ENCODE data around the gene PDCD10.

Gene PDCD10

DNA sequence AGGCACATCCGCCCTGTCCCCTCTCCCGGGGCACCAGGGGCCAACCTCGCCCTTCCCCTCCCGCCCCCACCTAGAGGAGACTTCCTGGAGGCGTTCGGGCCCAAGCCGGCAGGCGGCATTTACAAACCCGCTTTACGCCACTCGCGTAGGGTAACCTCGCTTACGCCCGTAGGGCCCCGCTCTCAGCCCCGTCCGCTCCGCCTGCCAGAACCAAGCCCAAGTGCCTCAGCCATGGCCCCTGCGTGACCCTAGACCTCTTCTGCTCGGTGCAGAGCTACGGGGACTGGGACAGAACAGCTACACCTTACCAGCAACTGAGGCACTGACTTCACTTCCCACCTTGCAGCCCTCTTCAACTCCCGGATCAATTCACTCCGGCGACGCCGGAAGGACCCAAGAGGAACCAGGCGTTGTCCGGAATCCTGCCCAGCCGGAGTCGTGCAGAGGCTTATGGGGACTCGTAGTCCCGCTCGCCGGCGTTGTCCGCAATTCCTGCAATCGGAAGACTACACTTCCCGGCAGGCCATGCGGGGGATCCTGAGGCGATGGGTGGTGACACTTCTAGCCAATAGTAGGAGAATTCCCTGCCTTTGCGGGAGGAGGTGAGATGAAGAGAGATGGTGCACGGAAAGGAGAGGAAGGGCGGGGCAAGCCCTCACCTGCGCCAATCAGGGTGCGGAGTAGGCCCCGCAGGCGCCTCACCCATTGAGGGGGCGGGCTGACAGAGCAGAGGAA lies at the start of gene PDCD10:
Gene PDCD10, minus strand, starts transcription at position 395 of the 735 bp plus-strand sequence. CDS start 14,735 bp downstream, outside the sequence.
- peak; percentile 94 to 96 for DNase-seq

DNA sequence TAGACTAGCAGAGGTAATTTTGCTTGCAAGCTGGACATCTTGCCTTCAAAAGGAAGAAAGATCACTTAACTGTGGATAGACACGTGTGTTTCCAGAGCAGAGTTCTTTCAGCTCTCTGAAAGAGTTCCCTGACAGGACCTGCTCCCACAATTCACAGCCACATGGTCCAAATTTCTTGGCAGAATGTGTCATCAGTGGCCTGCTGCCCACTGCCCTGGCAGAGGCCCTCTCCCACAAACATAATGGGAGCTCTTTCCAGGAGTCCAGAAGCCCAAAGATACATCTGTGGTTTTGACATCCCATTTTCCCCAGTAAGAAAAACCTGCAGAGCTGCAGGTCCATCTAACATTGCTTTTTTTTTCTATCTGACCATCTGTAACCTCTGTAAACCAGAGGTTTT lies 49.1 kb upstream of the PDCD10 start:
- no peak for DNase-seq

DNA sequence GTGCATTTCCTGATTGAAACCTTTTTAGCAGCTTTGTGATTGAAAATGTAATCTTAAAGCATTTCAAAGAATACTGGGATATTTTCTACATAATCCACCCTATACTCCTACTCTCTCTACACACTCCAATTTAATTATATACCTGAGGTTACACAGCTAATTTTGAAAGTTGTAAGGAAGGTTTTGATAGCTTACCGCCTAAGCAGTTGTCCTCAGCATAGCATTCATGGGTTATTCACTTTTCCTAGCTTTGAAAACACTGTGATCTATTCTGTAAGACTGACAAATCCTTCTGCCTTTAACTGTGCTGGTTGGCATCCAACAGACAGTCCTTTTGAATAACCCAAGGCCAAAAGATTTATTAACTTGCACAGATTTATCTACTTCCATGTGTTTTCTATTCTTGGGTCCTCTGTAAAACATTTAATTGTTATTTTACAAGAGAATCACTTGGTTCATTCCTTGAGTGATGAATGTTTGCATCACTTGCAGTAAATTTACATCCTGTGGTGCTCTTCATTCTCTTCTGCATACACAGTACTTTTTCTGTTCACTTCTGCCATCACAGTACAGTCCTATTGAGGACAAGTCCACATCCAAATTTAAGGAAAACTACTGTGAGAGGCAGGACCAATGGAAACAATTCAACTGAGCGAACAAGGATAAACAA lies 45.7 kb upstream of the PDCD10 start:
- no peak for DNase-seq

DNA sequence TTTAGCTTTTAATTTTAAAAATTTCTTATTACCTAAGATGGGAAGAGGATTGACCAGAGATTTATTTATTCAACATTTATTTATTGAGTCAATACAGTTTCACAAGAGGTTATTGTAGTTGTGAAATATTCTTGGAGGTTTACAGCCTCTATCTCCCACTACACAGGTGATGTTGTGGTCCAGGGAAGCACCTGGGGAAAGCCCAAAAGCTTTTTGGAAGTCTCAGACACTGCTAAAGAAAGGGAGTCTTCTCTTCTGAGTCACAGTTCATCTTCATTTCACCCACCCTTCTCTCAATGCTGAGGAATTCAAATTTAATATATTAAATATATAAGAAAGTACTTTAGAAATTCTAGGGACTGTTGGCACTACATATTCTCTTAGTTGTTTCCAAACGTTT lies 42.7 kb upstream of the PDCD10 start:
- DNase-seq: no peak

DNA sequence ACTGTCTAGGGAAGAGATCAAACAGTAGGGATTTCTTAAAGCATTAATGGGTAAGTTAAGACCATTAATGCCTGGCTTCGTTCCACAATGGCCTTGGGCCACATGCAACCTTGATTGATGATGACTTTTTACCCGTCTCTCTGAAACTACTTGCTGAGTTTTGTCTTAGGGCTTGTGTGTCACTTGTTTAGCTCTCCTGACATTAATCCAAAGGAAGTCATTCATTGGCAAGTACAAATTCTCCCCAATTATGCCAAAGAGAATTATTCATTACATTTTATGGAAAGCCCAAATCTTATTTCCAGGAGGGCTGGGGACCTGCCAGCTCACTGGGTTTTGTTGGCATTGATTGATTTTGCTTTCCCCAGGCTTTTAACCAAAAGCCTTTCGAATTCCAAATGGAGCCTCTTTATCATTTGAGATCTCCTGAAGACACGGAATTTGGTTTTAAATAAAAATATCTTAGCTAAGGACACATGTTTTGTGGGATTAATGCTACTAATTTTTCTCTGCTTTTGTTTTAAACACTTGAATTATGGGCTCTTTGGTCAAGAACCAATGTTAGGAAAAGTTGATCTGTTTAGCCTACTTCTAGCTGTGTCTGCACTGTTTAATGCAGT lies 41.5 kb upstream of the PDCD10 start:
- no peak for DNase-seq

DNA sequence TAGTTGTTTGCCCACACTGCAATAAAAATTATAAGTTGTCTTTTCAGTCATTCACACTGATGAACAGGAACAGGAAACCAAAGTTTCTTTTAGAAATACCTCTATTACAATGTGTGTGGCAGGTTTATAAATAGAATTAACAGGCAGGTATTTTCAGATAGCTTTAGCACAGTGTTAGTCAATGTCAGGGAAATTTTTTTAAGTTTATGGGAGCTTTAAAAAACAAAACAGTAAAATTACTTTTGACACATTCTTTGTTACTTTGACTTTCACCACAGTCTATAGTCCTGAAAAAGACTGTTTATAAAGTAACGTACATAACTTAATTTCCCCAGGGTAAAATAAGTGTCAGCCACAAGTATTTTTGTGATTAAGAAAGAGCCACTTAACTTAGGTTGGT lies 38.9 kb upstream of the PDCD10 start:
- DNase-seq: no peak

DNA sequence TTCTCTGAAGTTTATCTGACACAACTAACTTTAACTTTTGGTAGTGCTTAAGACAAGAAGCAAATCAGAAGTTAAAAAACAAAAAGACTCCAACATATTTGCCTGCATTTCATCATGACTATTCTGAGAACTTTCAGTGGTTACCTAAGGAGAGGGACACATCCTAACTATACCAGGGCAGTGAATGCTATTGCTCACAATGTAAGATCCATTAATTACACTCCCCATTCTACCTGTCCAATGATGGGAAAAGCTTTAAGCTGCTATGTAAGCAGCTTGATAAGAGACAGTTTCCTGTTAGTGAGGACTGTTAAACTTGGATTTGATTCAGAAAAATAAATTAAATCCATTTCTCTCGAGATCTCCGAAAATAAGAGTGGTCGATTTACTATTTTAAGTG lies 38.3 kb upstream of the PDCD10 start:
- no peak for DNase-seq

DNA sequence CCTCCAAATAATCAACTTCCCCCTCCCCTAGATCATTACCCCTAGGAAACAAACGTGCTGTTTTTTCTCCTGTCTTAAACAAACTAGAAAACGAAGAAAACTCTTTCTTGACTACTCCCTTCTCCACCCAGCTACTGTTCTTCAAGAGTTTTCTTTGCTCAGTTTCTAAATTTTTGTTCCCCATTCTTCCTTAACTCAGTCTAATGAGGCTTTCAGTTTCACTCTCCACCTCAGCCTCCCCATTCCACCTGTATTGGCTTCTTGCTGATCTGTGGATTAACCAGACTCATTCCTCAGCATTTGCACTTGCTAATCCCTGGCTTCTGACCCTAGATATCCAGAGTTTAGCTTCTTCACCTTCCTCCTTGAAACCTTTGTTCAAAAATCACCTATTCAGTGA lies 27.6 kb upstream of the PDCD10 start:
- no peak for DNase-seq

DNA sequence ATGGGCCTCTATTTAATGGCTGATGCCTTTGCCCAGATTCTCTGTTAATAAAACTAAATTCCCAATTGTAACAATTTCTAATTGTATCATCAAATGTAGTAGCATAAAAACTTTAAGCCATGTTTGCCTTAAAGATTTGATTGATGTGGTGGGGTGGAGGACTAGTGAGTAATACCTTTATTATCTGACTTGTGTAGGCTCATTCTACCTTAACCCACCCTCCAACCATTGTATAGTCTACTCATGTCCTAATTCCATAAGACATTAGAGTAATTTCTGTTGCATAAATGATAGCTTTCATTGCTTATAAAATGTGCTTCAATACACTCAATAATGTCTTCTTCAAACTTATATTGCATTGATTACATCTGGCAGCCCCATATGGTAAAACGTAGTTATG lies 26.6 kb upstream of the PDCD10 start:
- no peak for DNase-seq

DNA sequence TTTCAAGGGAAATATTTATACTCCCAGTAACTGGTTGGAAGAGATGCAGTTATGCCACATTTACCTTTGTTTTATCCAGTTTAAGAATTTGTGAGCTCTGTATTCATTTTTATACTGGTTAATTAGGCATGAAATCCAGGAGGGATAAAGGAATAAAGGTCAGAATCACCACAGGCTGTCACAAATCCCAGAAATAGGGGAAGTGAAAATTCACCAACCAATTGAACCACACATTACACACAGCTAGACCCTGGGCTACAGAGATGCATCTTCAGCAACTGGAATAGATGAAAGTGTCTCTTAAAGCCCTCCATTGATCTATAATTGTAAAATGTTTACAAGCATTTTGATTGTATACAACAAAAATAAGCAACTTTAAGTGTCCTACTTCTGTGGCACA lies 19.4 kb upstream of the PDCD10 start:
- DNase-seq: no peak

DNA sequence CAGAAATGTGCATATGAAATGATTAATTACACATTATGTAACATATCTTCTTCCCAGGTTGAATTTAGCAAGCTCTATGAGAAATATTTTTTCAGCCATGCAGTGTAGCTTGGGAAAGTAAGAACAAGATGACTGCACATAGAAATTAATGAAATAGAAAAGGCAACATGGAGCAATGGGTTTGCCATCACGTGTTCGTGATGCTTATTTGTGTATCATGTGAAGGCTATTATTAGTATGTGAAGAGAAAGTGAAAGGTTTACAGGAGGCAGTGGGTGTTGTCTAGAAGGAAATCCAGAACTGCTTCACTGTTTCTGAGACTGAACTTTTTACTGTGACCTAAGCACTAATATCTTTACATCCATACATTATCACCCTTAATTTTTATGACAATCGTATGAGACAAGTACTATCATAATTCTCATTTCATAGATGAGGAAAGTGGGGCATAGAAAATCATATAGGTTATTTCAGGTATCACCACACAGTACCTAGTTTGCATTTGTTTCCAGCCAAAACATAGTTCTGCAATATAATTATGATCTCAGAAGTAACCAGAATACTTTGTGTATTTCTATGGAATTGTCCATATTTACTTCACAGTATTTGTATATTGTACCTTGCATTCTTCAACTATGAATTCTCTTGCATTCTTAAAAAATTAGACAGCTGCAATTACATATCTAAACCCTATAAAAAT lies 15.7 kb upstream of the PDCD10 start:
- no peak for DNase-seq

DNA sequence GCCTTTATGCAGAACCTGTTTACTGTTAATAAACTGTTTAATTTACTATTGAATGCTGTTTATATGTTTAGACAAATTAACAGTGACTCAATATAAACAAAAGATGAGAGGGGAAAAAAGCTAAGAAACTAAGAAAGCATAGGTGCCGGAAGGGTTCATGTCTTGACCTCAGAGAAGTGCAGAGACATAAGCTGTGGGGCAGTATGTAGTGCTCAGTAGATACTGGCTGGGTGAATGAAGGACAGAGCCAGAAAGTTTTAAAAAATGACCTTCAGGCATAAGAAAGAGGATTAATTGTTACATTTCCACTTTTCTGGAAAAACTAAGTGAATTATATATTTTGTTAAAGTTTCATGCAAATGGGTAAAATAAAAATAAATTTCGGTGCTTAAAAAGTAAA lies 15.0 kb upstream of the PDCD10 start:
- DNase-seq: no peak

DNA sequence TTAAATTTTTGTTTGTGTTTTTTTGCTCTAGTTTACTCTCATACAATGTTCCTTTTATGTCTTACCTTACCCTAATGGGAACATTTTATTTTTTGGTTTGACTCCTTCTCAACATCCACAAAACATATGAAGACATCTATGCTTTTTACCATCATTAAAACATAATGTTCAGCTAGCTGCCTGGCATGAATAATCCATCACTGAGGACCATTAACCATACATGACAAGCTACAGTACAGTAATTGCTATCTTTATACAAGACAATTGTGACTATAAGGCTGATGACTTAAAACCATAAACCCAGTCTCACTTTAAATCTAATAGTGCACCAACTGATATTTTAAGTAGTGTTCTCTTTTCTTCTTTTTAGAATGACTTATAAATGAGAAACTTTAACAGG lies 14.5 kb upstream of the PDCD10 start:
- no peak for DNase-seq

DNA sequence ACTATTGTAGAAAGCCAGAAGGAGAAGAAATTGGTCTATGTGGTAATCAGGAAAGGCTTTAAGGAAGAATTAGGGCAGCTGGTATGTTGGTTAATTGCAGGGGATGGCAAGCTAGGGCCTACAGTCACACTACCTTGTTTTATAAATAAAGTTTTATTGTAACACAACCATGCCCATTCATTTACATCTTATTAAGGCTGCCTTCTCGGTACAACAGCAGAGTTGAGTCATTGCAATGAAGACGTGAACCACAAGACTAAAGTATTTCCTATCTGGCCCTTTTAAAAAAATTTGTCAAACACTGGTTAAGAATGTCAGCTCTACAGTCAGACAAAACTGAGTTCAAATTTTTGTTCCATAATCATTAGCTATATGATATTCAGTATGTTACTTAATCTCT lies 9.1 kb upstream of the PDCD10 start:
- no peak for DNase-seq

DNA sequence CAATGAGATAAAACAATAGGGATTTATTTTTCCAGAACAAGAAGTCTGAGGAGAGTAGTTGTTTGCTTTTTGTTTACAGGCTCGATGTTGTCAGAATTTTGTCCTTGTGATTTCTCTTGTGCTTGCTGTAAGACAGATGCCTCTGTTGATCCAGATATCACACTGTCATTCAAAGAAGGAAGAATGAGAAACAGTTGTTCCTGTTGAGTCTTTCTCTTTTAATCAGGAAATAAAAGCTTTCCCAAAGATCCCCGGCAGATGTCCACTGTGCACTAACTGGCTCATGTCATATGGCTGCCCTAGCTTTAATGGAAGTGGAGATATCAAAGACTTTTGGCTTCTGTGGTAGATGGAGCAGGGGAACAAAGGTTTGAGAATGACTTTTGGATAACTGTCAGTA lies 7.6 kb upstream of the PDCD10 start:
- no peak for DNase-seq

DNA sequence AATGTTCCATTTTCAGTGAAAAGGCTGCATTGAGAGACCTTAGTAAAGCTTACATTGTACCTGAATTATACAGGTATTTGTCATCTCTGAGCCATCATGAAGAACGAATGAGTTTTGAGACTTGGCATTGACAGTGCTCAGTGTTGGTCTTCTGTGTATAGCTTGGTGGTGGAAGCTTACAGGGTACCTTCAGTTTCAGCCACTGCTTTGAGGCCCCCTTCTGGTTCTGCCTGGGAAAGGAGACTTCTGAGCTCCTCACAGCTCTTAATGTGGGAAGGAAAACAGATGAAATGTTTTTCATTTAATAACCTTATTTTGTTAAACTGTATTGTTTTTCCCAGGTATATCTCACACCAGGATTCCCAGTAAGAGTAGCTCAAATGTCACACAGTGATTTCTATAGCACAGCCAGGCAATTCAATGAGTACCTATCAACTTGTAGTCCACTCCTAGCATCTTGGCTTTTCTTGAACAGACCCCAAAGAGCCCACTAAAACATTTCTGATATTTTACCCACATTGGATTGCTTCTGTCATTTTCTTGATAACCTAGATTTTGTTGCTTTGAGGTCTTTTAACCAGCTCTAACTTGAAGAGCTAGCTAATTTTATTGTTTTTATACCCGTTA lies 6.4 kb upstream of the PDCD10 start:
- peak; percentile 6 to 18 for DNase-seq

DNA sequence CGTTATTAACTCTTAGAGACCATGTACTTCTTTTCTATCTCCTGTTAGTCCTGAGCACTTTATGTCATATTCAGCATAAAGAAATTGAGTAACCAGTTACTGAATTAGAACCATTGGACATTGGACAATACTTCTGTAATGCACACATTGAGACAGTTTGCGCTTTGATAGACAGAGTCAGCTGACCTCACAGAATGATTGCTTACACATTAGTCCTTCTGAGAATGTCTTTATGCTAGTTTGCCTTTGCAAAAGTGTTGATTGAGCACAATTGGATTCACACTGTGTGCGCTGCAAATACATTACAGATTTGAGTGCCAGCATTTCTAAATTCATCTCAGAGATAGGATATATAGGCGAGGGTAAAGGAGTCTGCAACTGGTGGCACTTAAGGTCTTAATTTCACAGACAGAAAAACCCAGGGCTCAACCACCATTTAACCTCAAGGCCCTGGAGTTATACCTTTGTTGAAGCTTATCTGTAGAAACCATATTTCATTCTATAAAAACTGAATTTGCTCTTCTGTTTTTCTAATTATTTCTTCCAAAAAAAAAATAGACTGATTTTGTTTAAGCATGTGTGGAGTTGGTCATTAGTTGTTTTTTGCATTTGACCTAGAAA lies 4.6 kb upstream of the PDCD10 start:
- no peak for DNase-seq

DNA sequence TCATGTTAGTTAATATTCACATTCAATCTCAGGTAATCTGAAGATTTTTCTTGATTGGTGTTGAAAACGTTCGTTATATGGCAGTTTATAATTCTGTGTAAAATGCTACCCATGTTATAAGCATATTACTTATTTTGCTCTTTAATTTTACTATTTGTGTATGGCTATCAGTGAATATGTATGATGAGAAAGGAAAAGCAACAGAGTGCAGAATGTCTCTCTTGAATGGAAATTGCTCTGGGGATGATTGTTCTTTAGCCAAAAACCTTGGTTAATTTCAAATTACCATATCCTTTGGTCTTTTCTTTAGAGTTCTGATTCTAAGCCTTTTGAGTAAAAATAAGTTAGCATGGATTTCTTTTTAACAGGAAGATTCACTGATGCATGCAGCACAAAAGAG lies 3.3 kb upstream of the PDCD10 start:
- no peak for DNase-seq

DNA sequence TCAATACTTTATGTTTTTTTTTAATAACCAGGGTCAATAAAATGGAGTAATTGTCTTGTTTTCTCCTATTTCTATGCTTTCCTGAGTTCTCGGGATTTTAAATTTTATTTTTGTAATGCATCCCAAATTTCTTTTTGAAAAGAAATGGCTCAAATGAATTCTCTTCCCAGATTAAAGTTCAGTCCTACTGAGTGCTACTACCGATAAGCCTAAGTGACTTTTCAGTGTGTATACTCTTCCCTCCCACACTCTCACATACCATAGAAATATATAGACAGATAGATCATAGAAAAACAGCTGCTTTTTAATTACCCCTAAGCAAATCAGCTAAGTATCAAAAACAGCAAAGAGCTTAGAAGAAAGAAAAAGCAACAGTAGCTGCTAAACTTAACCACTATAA lies 2.3 kb upstream of the PDCD10 start:
- DNase-seq: no peak

DNA sequence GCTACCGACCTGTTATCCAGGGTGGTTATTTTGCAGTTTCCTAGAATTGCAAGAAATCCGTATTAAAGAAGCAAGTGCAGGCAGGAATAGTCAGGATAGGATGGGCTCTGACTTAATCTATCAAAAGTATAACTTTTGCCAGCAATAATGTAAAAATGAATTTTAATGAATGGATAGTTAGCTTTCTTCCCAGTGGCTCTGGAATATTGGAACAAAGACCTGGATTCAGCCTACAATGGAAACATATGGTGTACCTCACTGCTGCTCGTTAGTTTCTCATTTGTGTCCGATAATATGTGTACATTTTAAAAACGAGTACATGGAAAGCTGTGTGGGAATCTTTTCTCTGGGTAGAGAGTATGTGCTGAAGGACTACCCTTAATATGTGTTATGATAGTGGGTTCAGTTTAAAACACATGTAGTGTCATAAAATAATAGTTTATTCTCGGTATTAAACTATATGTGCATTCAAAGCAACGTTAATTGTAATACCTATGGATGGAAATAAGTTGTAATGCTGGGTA lies 1.6 kb upstream of the PDCD10 start:
- DNase-seq: no peak

DNA sequence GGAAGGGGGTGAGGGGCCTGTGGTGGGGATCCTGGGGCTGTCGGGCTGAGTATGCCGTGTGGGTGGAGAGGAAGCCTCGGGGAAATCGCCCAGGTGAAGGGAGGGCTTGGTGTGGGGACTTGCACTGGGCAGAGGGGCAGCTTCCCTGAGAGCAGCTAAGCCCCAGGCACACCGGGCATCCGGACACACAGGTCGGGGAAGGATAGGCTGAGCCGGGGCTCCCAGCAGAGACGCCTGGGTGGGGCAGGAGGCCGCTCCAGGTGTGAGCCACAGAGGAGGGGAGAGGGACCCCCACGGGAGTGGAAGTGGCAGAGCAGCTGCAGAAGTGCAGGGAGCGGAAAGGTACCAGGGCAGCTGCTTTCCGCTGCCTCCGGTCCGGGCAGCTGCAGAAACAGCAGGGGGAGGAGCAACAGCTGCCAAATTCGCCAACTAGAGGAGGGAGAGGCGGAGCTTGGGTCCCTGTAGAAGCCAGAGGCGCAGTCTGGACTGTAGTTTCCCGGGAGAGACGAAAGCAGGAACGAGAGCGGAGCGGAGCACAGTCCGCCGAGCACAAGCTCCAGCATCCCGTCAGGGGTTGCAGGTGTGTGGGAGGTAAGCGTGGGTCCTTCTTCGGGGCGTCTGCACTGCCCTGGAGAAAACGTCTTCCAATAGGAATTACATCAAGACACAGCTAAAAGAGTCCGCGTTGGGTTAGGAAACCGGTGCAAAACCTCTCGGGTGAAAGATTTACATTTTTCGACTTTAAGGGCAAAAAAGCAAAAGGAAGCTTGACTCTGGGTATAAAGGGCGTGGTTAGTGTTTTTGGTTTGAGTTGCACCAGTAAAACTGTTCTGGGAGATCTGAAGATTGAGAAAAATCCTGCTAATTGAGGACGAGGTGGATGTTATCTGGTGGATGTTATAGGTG lies 794 bp upstream of the PDCD10 start, which contains the start of gene SERPINI1:
Gene SERPINI1, plus strand, starts transcription at position 489 of the 906 bp plus-strand sequence. CDS start 53,408 bp downstream, outside the sequence.
- DNase-seq: peak; percentile 79 to 86

All from activated CD4-positive, alpha-beta T cell treated with anti-CD3 and anti-CD28 coated beads, Interleukin-2, amount 50 U/mL, for 48 hours (primary cell).